Measurements from ENCODE around the gene GPR63.

The GPR63 gene

DNA sequence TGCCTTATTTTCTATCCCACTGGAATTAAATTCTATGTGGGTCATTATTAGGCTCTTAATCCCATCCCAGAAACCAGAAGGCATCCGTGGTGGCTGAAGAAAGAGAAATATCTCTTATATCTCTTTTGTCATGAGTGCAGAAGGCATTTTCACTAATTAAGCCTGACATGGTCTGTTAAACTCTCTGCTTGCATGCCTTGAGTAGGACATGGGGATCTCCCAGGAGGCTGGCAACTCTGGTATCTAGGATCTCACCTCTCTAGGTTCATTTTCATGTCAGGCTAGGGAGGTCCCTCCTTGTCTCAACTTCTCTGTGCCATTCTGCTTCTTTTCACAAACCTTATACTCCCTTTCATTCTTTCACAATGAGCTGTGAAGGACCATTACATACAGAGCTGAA is 25.3 kb upstream of the GPR63 start:
- no peak overlapping the region for H3K4me3 ChIP-seq (ENCODE audit: low read length in 2 of 2)
- no peak overlapping the region for H3K4ac ChIP-seq (ENCODE audit: low read length)
- no peak for DNase-seq (ENCODE audit: low spot score)
- peaks cover 0 to 3% of the 10 kb centered on the region in 2 donors for H3K4me1 ChIP-seq (ENCODE audit: control insufficient read depth in 2 of 2, insufficient read depth in 1 of 2, low read depth in 1 of 2, low read length in 2 of 2)
- no peak overlapping the region for H3K18ac ChIP-seq (ENCODE audit: low read length)
- H2BK5ac ChIP-seq (ENCODE audit: low read length) = no peak overlapping the region
- H3K79me1 ChIP-seq (ENCODE audit: low read depth, low read length) = no peaks in the 10 kb centered on the region
- H2AK5ac ChIP-seq (ENCODE audit: low read depth, low read length) = no peak overlapping the region
- H3K27me3 ChIP-seq (ENCODE audit: control insufficient read depth in 3 of 3, insufficient read depth in 3 of 3, low read depth in 1 of 3, low read length in 3 of 3) = peaks cover 0 to 4% (median 0%) of the 10 kb centered on the region in 3 experiments
- H3K4me2 ChIP-seq (ENCODE audit: insufficient read depth, low read length, poor library complexity, severe bottlenecking) = no peak overlapping the region
- H3K23ac ChIP-seq (ENCODE audit: low read depth, low read length, poor library complexity) = no peak overlapping the region
- no peak overlapping the region for H3K27ac ChIP-seq (replicated peaks; ENCODE audit: low read length)
- no peak overlapping the region for H4K8ac ChIP-seq (ENCODE audit: low read depth, low read length)
- H2AFZ ChIP-seq (ENCODE audit: low read length) = no peak overlapping the region
- WGBS, 2 donors (ENCODE audit: extremely low coverage in 2 of 2, insufficient read length in 2 of 2, insufficient replicate concordance in 1 of 2) = no CpG with 5 or more reads among the region's 1 CpG
- H4K91ac ChIP-seq (ENCODE audit: low read depth, low read length, poor library complexity) = no peak overlapping the region
- H2BK120ac ChIP-seq (ENCODE audit: low read depth, low read length) = no peak overlapping the region
- H2BK12ac ChIP-seq (ENCODE audit: low read length) = no peak overlapping the region
- no peak overlapping the region for H2BK15ac ChIP-seq (ENCODE audit: low read length)
- H3K14ac ChIP-seq (ENCODE audit: low read length) = no peak overlapping the region
- H3K9ac ChIP-seq (ENCODE audit: low read depth, low read length, poor library complexity) = no peak overlapping the region
- no peaks in the 10 kb centered on the region for H3K9me3 ChIP-seq (replicated peaks in 1 of 2; ENCODE audit: control insufficient read depth in 2 of 2, insufficient read depth in 1 of 2, low read depth in 1 of 2, low read length in 2 of 2)
- no peaks in the 10 kb centered on the region for H3K36me3 ChIP-seq (replicated peaks in 1 of 2; ENCODE audit: control insufficient read depth in 2 of 2, insufficient read depth in 2 of 2, low read length in 2 of 2)

DNA sequence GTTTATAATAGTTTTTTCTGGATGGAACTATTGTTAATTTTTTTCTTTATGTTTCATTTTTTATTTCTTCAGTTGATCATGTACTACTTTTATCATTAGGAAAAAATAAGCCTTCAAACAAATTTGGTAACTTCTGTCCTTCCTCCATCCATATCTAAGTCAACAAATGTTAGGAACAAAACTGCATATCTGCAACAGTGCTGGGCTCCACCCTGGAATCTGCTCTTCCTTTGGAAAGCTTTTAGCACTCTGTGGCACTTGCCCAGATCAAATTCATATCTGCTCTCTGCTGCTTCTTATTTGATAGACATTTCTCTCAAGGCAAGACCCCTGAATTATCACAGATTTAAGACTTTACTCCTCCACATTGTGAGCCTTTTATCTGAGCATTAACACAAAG is 24.3 kb upstream of the GPR63 start:
- H3K27ac ChIP-seq (replicated peaks; ENCODE audit: low read length) = no peak overlapping the region
- DNase-seq (ENCODE audit: low spot score) = no peak
- no peak overlapping the region for H3K4ac ChIP-seq (ENCODE audit: low read length)
- no peak overlapping the region for H2BK15ac ChIP-seq (ENCODE audit: low read length)
- H3K18ac ChIP-seq (ENCODE audit: low read length) = no peak overlapping the region
- no peak overlapping the region for H2AFZ ChIP-seq (ENCODE audit: low read length)
- no peak overlapping the region for H3K14ac ChIP-seq (ENCODE audit: low read length)
- H4K91ac ChIP-seq (ENCODE audit: low read depth, low read length, poor library complexity) = no peak overlapping the region
- peaks cover 0 to 3% of the 10 kb centered on the region in 2 donors for H3K4me1 ChIP-seq (ENCODE audit: control insufficient read depth in 2 of 2, insufficient read depth in 1 of 2, low read depth in 1 of 2, low read length in 2 of 2)
- H3K27me3 ChIP-seq (ENCODE audit: control insufficient read depth in 3 of 3, insufficient read depth in 3 of 3, low read depth in 1 of 3, low read length in 3 of 3) = peaks cover 0 to 4% (median 0%) of the 10 kb centered on the region in 3 experiments
- H3K23ac ChIP-seq (ENCODE audit: low read depth, low read length, poor library complexity) = no peak overlapping the region
- H3K4me2 ChIP-seq (ENCODE audit: insufficient read depth, low read length, poor library complexity, severe bottlenecking) = no peak overlapping the region
- no peaks in the 10 kb centered on the region for H3K79me1 ChIP-seq (ENCODE audit: low read depth, low read length)
- no peak overlapping the region for H2BK5ac ChIP-seq (ENCODE audit: low read length)
- no peak overlapping the region for H2BK12ac ChIP-seq (ENCODE audit: low read length)
- no peak overlapping the region for H4K8ac ChIP-seq (ENCODE audit: low read depth, low read length)
- H3K9me3 ChIP-seq (replicated peaks in 1 of 2; ENCODE audit: control insufficient read depth in 2 of 2, insufficient read depth in 1 of 2, low read depth in 1 of 2, low read length in 2 of 2) = no peaks in the 10 kb centered on the region
- H3K9ac ChIP-seq (ENCODE audit: low read depth, low read length, poor library complexity) = no peak overlapping the region
- no peak overlapping the region for H2BK120ac ChIP-seq (ENCODE audit: low read depth, low read length)
- H3K4me3 ChIP-seq (ENCODE audit: low read length in 2 of 2) = no peak overlapping the region
- H2AK5ac ChIP-seq (ENCODE audit: low read depth, low read length) = no peak overlapping the region
- H3K36me3 ChIP-seq (replicated peaks in 1 of 2; ENCODE audit: control insufficient read depth in 2 of 2, insufficient read depth in 2 of 2, low read length in 2 of 2) = no peaks in the 10 kb centered on the region

DNA sequence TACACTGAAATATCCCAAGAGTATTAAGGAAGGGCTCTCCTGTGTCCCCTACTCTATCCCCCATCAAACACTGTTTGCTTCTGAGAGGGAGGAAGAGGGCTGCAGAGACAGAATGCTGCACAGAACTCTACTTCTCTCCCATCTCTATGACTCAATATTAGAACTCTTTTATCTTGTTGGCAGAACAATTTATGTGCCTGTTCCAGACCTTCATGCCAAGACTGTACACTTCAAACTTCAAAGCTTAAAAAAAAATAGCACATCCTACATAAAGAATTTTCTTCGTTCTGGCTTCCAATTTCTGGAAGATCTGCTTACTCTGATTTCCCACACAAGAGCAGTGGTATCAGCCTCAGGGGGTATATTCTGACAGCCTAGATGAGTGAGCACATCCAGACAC is 19.6 kb upstream of the GPR63 start:
- Histone ChIP-seq H4K8ac (ENCODE audit: low read depth, low read length) (no peak overlapping the region), H4K91ac (ENCODE audit: low read depth, low read length, poor library complexity) (no peak overlapping the region), H2BK5ac (ENCODE audit: low read length) (no peak overlapping the region), H3K14ac (ENCODE audit: low read length) (no peak overlapping the region), H3K4me3 (ENCODE audit: low read length in 2 of 2) (no peak overlapping the region), H3K4me1 (ENCODE audit: control insufficient read depth in 2 of 2, insufficient read depth in 1 of 2, low read depth in 1 of 2, low read length in 2 of 2) (no peaks in the 10 kb centered on the region), H3K23ac (ENCODE audit: low read depth, low read length, poor library complexity) (no peak overlapping the region), H2AFZ (ENCODE audit: low read length) (no peak overlapping the region), H2AK5ac (ENCODE audit: low read depth, low read length) (no peak overlapping the region), H2BK15ac (ENCODE audit: low read length) (no peak overlapping the region), H3K27ac (replicated peaks; ENCODE audit: low read length) (no peak overlapping the region), H3K36me3 (replicated peaks in 1 of 2; ENCODE audit: control insufficient read depth in 2 of 2, insufficient read depth in 2 of 2, low read length in 2 of 2) (no peaks in the 10 kb centered on the region), H3K79me1 (ENCODE audit: low read depth, low read length) (no peaks in the 10 kb centered on the region), H2BK120ac (ENCODE audit: low read depth, low read length) (no peak overlapping the region), H3K9ac (ENCODE audit: low read depth, low read length, poor library complexity) (no peak overlapping the region), H2BK12ac (ENCODE audit: low read length) (no peak overlapping the region), H3K9me3 (replicated peaks in 1 of 2; ENCODE audit: control insufficient read depth in 2 of 2, insufficient read depth in 1 of 2, low read depth in 1 of 2, low read length in 2 of 2) (no peaks in the 10 kb centered on the region), H3K4me2 (ENCODE audit: insufficient read depth, low read length, poor library complexity, severe bottlenecking) (no peak overlapping the region), H3K27me3 (ENCODE audit: control insufficient read depth in 3 of 3, insufficient read depth in 3 of 3, low read depth in 1 of 3, low read length in 3 of 3) (peaks cover 0 to 3% (median 0%) of the 10 kb centered on the region in 3 experiments), H3K4ac (ENCODE audit: low read length) (no peak overlapping the region), H3K18ac (ENCODE audit: low read length) (no peak overlapping the region)
- no CpG with 5 or more reads among the region's 1 CpG for WGBS, 2 donors (ENCODE audit: extremely low coverage in 2 of 2, insufficient read length in 2 of 2, insufficient replicate concordance in 1 of 2)
- no peak for DNase-seq (ENCODE audit: low spot score)

DNA sequence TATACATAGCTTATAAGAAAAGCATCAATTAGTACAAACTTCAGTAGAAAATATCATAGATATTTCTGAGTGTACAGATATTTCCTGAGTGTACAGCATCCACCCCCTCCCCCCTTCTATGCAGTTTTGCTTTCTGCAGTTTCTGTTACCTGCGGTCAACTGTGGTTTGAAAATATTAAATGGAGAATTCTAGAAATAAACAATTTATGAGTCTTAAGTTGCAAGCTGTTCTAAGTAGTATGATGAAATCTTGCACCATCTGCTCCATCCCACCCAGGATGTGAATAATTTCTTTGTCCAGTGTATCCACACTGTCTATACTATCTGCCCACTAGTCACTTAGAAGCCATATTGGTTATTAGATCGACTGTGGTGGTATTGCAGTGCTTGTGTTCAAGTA is 15.8 kb upstream of the GPR63 start:
- Histone ChIP-seq H3K79me1 (ENCODE audit: low read depth, low read length) (no peaks in the 10 kb centered on the region), H3K18ac (ENCODE audit: low read length) (no peak overlapping the region), H2BK5ac (ENCODE audit: low read length) (no peak overlapping the region), H3K36me3 (replicated peaks in 1 of 2; ENCODE audit: control insufficient read depth in 2 of 2, insufficient read depth in 2 of 2, low read length in 2 of 2) (no peaks in the 10 kb centered on the region), H3K4ac (ENCODE audit: low read length) (no peak overlapping the region), H2BK120ac (ENCODE audit: low read depth, low read length) (no peak overlapping the region), H3K9ac (ENCODE audit: low read depth, low read length, poor library complexity) (no peak overlapping the region), H2BK12ac (ENCODE audit: low read length) (no peak overlapping the region), H3K4me2 (ENCODE audit: insufficient read depth, low read length, poor library complexity, severe bottlenecking) (no peak overlapping the region), H2BK15ac (ENCODE audit: low read length) (no peak overlapping the region), H3K27ac (replicated peaks; ENCODE audit: low read length) (no peak overlapping the region), H4K91ac (ENCODE audit: low read depth, low read length, poor library complexity) (no peak overlapping the region), H3K4me1 (ENCODE audit: control insufficient read depth in 2 of 2, insufficient read depth in 1 of 2, low read depth in 1 of 2, low read length in 2 of 2) (no peaks in the 10 kb centered on the region), H3K23ac (ENCODE audit: low read depth, low read length, poor library complexity) (no peak overlapping the region), H2AK5ac (ENCODE audit: low read depth, low read length) (no peak overlapping the region), H3K27me3 (ENCODE audit: control insufficient read depth in 3 of 3, insufficient read depth in 3 of 3, low read depth in 1 of 3, low read length in 3 of 3) (peaks cover 0 to 3% (median 0%) of the 10 kb centered on the region in 3 experiments), H4K8ac (ENCODE audit: low read depth, low read length) (no peak overlapping the region), H3K14ac (ENCODE audit: low read length) (no peak overlapping the region), H3K4me3 (ENCODE audit: low read length in 2 of 2) (no peak overlapping the region), H3K9me3 (replicated peaks in 1 of 2; ENCODE audit: control insufficient read depth in 2 of 2, insufficient read depth in 1 of 2, low read depth in 1 of 2, low read length in 2 of 2) (no peaks in the 10 kb centered on the region), H2AFZ (ENCODE audit: low read length) (no peak overlapping the region)
- WGBS, 2 donors (ENCODE audit: extremely low coverage in 2 of 2, insufficient read length in 2 of 2, insufficient replicate concordance in 1 of 2) = no CpG with 5 or more reads among the region's 2 CpGs
- DNase-seq (ENCODE audit: low spot score) = no peak
